Pancreas (tissue), 10 donors: Measurements from ENCODE around the gene SLC45A3. TPM values are rescaled to one million over a fixed set of nuclear protein-coding genes. Genes with fewer than 3 reads are reported as not detected.

Experiments
- ATAC-seq, 4 donors: fragments of 200-7000 bp; cut with Tn5 transposase; one replicate each; pipeline versions ENCODE4 v1.8.0 to v1.9.1; 2020; ENCODE audit warnings: mild to moderate bottlenecking in 4 of 4, moderate library complexity in 4 of 4
- DNase-seq, 6 donors: peaks; one replicate each; pipeline ENCODE4 v3.0.0-alpha.2; 2020
- FAIRE-seq: peaks from 2 replicates; lab custom pipeline; 2012; peaks lifted over from hg19 to GRCh38; lab: Jason Lieb, UNC
- H3K27ac ChIP-seq, 4 donors: fragments of 200-600 bp; sonication (generic); 1 replicate in 3 of 4; 2 replicates in 1 of 4; pipeline versions ENCODE4 v1.5.0 to v1.8.0; 2020
- H3K27me3 ChIP-seq, 4 donors: fragments of 200-600 bp; one replicate each; pipeline ENCODE4 v1.8.0; 2021
- H3K36me3 ChIP-seq, 3 donors: fragments of 200-600 bp; sonication (generic) in 1 of 3; one replicate each; pipeline versions ENCODE4 v1.5.0 to v1.8.0; 2020 to 2021
- H3K4me1 ChIP-seq, 3 donors: fragments of 200-600 bp; one replicate each; pipeline ENCODE4 v1.8.0; 2021
- H3K4me3 ChIP-seq, 4 donors: fragments of 200-600 bp; sonication (generic) in 2 of 4; one replicate each; pipeline versions ENCODE4 v1.5.0 to v1.8.0; 2020 to 2021
- H3K9me3 ChIP-seq, 4 donors: fragments of 200-600 bp; one replicate each; pipeline ENCODE4 v1.8.0; 2021
- WGBS, 2 donors: extraction: QIAGEN DNeasy Blood & Tissue Kit; methylation state at CpG; one replicate each; pipeline ENCODE4 v1.1.7; 2013; 5-methylcytosine and 5-hydroxymethylcytosine counted together
- intact Hi-C, 3 donors: fragments of 100-400 bp; cut with DNase I; formaldehyde crosslinking; loops; one replicate each; pipeline versions ENCODE4 v1.11.1 to v1.14.2; 2022
- polyA plus RNA-seq, 2 donors: library from polyadenylated mRNA; stranded (reverse); fragments of 200-250 nt; gene quantifications; one replicate each; pipeline ENCODE4 v1.2.3, GENCODE V29; 2013
- total RNA-seq, 6 donors: library from RNA; stranded (reverse); fragmentation: NEBNext Ultra II Directional in 4 of 6; extraction: Animal tissue kit (Norgen Biotek cat#: 25700) in 4 of 6; gene quantifications; one replicate each; pipeline versions ENCODE4 v1.2.1 to v1.2.4, GENCODE V29; 2021 to 2023
- TF ChIP-seq, protein P1 (sequence below), 4 donors: fragments of 200-600 bp; sonication (generic) in 3 of 4; IDR thresholded peaks; one replicate each; pipeline versions ENCODE4 v1.5.0 to v1.8.0; 2021; ENCODE audit warnings: antibody characterized with exemption in 4 of 4
- donor health status: healthy with polysubstance abuse.
- donor health status: DM: no; HTN: no; CAD: no; lungs with moderate emphysema.
- donor health status: DM: no; HTN: no; CAD: no.
- donor health status: control.
- donor health status: control.
- donor health status: Bipolar disorder and iron deficiency.
- donor health status: DM: yes; HTN: yes; CAD: no.
- donor health status: DM: no; HTN: no; CAD: no.
- donor health status: DM: no; HTN: no; CAD: no.
- donor health status: DM: yes; HTN: yes; CAD: no.

SLC45A3 gene
- total and polyA plus RNA-seq, 8 donors = 0.28 to 4.7 (median 1.3) TPM

DNA sequence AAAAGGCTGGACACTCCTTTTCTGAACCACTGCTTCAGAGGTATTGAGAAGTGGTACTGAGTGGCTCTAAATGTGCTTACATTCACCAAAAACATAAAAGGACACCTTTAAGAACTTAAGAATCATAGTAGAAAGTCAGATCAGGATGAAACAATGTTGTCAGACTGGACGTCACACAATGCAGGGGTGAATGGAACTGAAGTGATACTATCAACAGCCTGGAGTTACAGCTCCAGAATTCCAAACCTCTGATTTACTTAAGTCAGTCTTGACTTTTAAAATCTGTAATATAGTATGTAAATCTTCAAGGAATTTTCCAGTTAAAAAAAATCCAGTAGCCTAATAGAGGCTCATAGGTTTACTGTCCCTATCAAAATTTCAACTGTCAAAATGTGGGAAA, 67.8 kb downstream of the SLC45A3 start:
- ATAC-seq (no peak), FAIRE-seq (no peak), DNase-seq (no peak)
- intact Hi-C loops = no loop called here
- TF ChIP-seq, protein P1, sequence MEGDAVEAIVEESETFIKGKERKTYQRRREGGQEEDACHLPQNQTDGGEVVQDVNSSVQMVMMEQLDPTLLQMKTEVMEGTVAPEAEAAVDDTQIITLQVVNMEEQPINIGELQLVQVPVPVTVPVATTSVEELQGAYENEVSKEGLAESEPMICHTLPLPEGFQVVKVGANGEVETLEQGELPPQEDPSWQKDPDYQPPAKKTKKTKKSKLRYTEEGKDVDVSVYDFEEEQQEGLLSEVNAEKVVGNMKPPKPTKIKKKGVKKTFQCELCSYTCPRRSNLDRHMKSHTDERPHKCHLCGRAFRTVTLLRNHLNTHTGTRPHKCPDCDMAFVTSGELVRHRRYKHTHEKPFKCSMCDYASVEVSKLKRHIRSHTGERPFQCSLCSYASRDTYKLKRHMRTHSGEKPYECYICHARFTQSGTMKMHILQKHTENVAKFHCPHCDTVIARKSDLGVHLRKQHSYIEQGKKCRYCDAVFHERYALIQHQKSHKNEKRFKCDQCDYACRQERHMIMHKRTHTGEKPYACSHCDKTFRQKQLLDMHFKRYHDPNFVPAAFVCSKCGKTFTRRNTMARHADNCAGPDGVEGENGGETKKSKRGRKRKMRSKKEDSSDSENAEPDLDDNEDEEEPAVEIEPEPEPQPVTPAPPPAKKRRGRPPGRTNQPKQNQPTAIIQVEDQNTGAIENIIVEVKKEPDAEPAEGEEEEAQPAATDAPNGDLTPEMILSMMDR (IDR thresholded peaks at IDR 0.05) = no peak
- Histone ChIP-seq H3K9me3 (no peaks in the 10 kb centered on the region), H3K36me3 (peaks cover 0 to 4% (median 0%) of the 10 kb centered on the region in 3 donors), H3K27me3 (no peaks in the 10 kb centered on the region), H3K27ac (peak overlapping the region in 1 of 4 donors; percentile 82), H3K4me1 (peaks cover 7 to 16% (median 9%) of the 10 kb centered on the region in 3 donors), H3K4me3 (no peak overlapping the region)
- WGBS, 2 donors = 87 to 93% methylated on average over 1 of the region's 1 CpG

DNA sequence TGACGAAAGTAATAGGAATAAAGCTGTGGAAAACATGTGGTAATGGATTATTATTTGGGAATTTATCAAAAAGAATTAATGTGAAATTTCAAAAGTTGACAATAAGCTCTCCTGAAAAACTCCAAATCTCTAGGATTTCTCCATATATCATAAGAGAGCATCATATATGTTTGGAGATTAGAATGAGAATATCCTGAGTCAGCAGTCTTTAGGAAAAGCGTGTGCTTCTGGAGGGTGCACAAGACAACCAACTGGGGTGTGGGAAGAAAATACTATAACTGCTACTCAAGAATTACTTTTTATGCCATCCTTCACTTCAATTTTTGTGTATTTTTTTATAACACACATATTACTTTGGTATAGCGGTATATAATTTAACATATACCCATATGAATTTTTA, 68.2 kb downstream of the SLC45A3 start:
- intact Hi-C loops = no loop called here
- ATAC-seq (no peak), FAIRE-seq (no peak), DNase-seq (no peak)
- TF ChIP-seq, protein P1 (IDR thresholded peaks at IDR 0.05) = no peak
- H3K27ac ChIP-seq = peak overlapping the region in 1 of 4 donors; percentile 82
- peaks cover 7 to 16% (median 9%) of the 10 kb centered on the region in 3 donors for H3K4me1 ChIP-seq
- no peaks in the 10 kb centered on the region for H3K9me3 ChIP-seq
- 90 to 92% methylated on average over 3 of the region's 3 CpGs for WGBS, 2 donors
- H3K27me3 ChIP-seq = no peaks in the 10 kb centered on the region
- H3K36me3 ChIP-seq = peaks cover 0 to 4% (median 0%) of the 10 kb centered on the region in 3 donors
- H3K4me3 ChIP-seq = no peak overlapping the region

DNA sequence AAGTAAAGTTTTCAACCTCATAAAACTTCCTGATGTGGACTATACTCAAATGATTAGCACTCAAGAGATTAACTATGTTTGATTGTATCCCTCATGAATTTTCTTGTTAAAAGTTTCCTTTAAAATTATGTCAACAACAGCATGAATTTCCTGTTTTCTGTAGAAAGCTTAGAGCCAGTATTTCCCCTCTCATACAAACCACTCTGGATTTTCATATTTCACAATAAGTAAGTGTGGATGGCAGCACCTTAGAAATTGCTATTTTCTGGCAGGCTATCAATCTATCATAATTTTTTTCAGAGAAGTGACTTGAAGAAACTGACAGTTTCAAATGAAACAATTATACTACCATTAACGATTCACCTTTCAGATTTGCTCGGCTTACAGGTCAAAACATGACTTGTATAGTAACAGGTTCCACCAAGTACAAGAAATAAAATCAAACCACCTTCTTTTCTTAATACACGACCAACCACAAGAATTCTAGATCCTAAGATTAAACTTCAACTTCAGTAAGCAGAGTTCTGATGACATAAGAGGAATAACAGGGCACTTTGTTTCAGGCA, 69.3 kb downstream of the SLC45A3 start:
- 48 to 54% methylated on average over 3 of the region's 3 CpGs for WGBS, 2 donors
- no peak for ATAC-seq
- Histone ChIP-seq H3K9me3 (no peaks in the 10 kb centered on the region), H3K27me3 (no peaks in the 10 kb centered on the region), H3K36me3 (peaks cover 0 to 4% (median 0%) of the 10 kb centered on the region in 3 donors), H3K4me1 (peaks cover 7 to 16% (median 9%) of the 10 kb centered on the region in 3 donors), H3K4me3 (no peak overlapping the region), H3K27ac (peak overlapping the region in 2 of 4 donors; percentile 34 to 82)
- no peak for DNase-seq
- FAIRE-seq = no peak
- TF ChIP-seq, protein P1 (IDR thresholded peaks at IDR 0.05) = no peak
- intact Hi-C loops = no loop called here

DNA sequence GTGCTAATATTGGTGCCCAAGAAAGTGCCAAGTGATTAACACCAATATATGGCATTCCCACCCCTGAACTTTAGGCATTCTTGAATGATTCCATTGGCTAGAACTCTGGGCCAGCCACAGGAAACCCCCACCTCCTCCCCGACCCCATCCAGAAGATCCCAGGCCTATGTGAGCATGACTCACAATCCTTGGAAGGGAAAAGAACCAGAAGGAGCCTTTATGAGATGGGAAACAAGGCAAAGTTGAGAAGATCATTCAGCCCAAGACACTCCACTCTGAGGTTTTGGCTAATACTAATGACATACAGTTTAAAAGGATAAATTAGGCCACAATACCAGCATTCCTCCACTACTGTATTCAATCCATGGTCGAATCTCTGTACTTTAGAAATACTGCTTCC, 70.3 kb downstream of the SLC45A3 start:
- TF ChIP-seq, protein P1 (IDR thresholded peaks at IDR 0.05) = no peak
- no peak for FAIRE-seq
- no peaks in the 10 kb centered on the region for H3K9me3 ChIP-seq
- peak overlapping the region in 2 of 4 donors; percentile 34 to 42 for H3K27ac ChIP-seq
- no peaks in the 10 kb centered on the region for H3K27me3 ChIP-seq
- no peak overlapping the region for H3K4me3 ChIP-seq
- DNase-seq = no peak
- peak in 3 of 4 donors; percentile 30 to 61 (median 37) for ATAC-seq
- intact Hi-C loops = no loop called here
- H3K4me1 ChIP-seq = peaks cover 7 to 16% (median 9%) of the 10 kb centered on the region in 3 donors
- H3K36me3 ChIP-seq = peaks cover 0 to 4% (median 0%) of the 10 kb centered on the region in 3 donors
- 68 to 75% methylated on average over 2 of the region's 2 CpGs for WGBS, 2 donors

Other genes starting within 250 kb of the SLC45A3 start
- under 1 TPM in 5 of 6 donors, not detected in 1; 0.09 to 0.34 (median 0.17) TPM for gene BLACAT1, start 224.5 kb downstream of the SLC45A3 start, total RNA-seq
- gene BLACAT1, start 224.5 kb downstream of the SLC45A3 start, polyA plus RNA-seq = under 1 TPM in 1 of 2 donors, not detected in 1; 0.09 TPM
- gene CDK18, start 175.8 kb downstream of the SLC45A3 start, total RNA-seq = 10 to 100 TPM in 5 of 6 donors, 1 to 10 TPM in 1; 7.7 to 31.0 (median 12.8) TPM
- 10 to 100 TPM; 18.2 to 35.4 TPM for gene CDK18, start 175.8 kb downstream of the SLC45A3 start, polyA plus RNA-seq
- 10 to 100 TPM; 18.5 to 42.7 (median 26.6) TPM for gene ELK4, start 48.5 kb downstream of the SLC45A3 start, total RNA-seq
- 1 to 10 TPM; 5.7 to 7.2 TPM for gene ELK4, start 48.5 kb downstream of the SLC45A3 start, polyA plus RNA-seq
- gene NUCKS1, start 69.7 kb upstream of the SLC45A3 start, total RNA-seq = 10 to 100 TPM; 33.0 to 69.6 (median 53.5) TPM
- 10 to 100 TPM; 15.1 to 91.4 TPM for gene NUCKS1, start 69.7 kb upstream of the SLC45A3 start, polyA plus RNA-seq
- 10 to 100 TPM in 2 of 6 donors, 1 to 10 TPM in 4; 5.4 to 12.2 (median 7.0) TPM for gene RAB29, start 95.0 kb upstream of the SLC45A3 start, total RNA-seq
- gene RAB29, start 95.0 kb upstream of the SLC45A3 start, polyA plus RNA-seq = 10 to 100 TPM in 1 of 2 donors, 1 to 10 TPM in 1; 6.5 to 10.8 TPM
- 10 to 100 TPM; 27.7 to 57.7 (median 41.1) TPM for gene SLC41A1, start 132.7 kb upstream of the SLC45A3 start, total RNA-seq
- gene SLC41A1, start 132.7 kb upstream of the SLC45A3 start, polyA plus RNA-seq = 10 to 100 TPM; 20.7 to 27.4 TPM
- 10 to 100 TPM; 19.1 to 54.6 (median 24.1) TPM for gene PM20D1, start 169.6 kb upstream of the SLC45A3 start, total RNA-seq
- 10 to 100 TPM in 1 of 2 donors, 1 to 10 TPM in 1; 5.6 to 15.8 TPM for gene PM20D1, start 169.6 kb upstream of the SLC45A3 start, polyA plus RNA-seq